GM21528 (cell line): Measurements from ENCODE around the gene EVX2.

Experiments
- ATAC-seq: cut with Tn5 transposase; IDR thresholded peaks from one replicate; pipeline ENCODE4 v1.9.1; 2021; ENCODE audit warnings: mild to moderate bottlenecking, moderate library complexity; ENCODE audit not compliant: unreplicated experiment, low FRiP score

EVX2 gene

DNA sequence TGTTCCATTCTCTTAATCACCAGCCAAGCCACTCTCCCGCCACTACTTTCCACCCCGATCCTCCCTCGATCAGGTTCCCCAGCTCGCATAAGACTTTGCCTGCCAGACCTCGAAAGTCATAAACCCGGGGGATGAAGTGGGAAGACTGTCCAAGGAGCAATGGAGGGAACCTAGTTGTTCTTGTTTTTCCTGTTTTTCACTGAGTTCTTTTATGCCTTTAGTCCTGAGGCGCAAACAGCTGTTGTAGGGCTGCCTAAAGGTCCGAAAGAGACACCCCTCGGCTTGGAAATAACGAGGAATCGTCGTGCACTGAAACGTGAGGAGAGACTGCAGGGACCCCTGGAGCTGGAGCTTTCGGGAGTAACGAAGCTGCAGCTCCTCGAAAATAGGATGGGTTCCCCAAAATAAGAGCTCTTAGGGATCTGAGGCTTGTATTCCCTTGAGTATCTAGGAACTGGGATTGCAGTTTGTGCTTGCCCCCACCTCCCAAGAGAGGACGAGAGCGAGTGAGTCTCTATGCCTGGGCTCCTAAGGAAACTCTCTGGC lies 14.1 kb upstream of the EVX2 start:
- ATAC-seq = no peak

GRCh38 chr2:176096986-176097819 lies 13.4 kb upstream of the EVX2 start:
- peak; percentile 83 for ATAC-seq

- no peak for ATAC-seq
These were observed 12.7 kb upstream of the EVX2 start for GRCh38 chr2:176096243-176096985.

GRCh38 chr2:176095421-176095820 lies 11.7 kb upstream of the EVX2 start:
- ATAC-seq = no peak

GRCh38 chr2:176094349-176094748 lies 10.6 kb upstream of the EVX2 start:
- ATAC-seq = no peak

- no peak for ATAC-seq
These were observed 10.1 kb upstream of the EVX2 start for GRCh38 chr2:176093898-176094249.

DNA sequence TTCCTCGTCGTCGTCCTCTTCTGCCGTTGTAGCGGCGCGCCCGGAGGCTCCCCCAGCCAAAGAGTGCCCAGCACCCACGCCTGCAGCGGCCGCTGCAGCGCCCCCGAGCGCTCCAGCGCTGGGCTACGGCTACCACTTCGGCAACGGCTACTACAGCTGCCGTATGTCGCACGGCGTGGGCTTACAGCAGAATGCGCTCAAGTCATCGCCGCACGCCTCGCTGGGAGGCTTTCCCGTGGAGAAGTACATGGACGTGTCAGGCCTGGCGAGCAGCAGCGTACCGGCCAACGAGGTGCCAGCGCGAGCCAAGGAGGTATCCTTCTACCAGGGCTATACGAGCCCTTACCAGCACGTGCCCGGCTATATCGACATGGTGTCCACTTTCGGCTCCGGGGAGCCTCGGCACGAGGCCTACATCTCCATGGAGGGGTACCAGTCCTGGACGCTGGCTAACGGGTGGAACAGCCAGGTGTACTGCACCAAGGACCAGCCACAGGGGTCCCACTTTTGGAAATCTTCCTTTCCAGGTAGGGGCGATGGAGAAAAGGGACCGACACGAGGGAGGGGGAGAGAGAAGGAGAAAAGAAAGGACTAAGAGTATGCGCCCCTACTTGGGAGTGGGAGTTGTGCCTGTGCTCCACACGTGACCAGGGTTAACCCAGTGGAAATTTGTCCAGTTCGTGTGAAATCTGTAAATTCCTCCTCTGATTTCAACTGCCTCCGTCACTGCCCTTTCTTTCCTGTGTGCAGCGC lies 9.6 kb upstream of the EVX2 start:
- ATAC-seq = no peak

DNA sequence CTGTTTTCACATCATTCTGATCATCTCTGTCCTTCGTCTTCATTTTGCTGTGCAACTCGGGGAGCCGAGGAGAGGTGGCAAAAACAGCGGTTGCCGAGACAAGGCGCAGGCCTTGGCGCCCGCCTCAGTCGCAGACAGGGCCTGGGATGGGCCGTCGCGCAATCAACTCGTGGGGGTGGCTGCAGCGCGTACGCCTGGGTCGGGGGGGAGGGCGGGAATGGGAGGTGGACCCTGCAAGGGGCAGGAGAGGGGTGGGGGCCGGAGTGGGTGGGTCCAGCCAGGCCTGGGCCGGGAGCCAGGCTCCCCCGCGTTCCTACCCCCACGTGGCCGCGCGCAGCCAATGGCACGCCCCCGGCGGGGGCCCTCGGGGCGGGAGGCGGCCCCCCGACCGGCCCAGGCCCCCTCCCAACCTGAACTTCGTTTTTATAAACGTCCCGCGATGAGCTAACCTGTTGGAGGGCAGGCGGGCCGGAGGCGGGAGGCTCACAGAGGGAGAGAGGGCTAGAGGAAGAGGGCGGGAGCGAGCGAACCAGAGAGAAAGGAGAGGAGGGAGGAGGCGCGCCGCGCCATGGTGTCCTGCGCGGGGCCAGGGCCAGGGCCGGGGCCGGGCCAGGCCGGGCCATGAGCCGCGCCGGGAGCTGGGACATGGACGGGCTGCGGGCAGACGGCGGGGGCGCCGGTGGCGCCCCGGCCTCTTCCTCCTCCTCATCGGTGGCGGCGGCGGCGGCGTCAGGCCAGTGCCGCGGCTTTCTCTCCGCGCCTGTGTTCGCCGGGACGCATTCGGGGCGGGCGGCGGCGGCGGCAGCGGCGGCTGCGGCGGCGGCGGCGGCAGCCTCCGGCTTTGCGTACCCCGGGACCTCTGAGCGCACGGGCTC lies 8.7 kb upstream of the EVX2 start, which contains the start of gene HOXD13:
Gene HOXD13, plus strand, starts transcription at position 452 of the 875 bp plus-strand sequence. Its CDS starts 170 bp downstream, at position 622.
- ATAC-seq = no peak

GRCh38 chr2:176091329-176092258 lies 7.8 kb upstream of the EVX2 start:
- no peak for ATAC-seq

DNA sequence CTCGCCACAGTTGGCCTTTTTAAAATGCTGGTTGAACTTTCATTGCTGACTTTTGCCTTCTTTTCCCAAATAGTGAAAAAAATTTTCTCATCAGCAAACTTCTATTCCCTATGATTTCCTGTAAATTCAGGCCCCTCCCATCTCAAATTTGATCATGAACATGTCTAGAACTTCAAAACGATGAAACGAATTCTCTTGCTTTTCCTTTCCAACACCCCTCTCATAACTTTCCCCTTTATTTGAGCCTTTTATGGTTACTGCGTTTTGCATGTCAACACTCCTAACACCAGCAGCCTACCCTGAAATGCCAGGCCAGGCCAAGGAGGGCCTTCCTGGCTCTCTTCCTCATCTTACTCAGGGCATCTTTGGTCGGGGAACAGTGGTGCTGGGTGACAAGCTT lies 7.1 kb upstream of the EVX2 start:
- no peak for ATAC-seq

DNA sequence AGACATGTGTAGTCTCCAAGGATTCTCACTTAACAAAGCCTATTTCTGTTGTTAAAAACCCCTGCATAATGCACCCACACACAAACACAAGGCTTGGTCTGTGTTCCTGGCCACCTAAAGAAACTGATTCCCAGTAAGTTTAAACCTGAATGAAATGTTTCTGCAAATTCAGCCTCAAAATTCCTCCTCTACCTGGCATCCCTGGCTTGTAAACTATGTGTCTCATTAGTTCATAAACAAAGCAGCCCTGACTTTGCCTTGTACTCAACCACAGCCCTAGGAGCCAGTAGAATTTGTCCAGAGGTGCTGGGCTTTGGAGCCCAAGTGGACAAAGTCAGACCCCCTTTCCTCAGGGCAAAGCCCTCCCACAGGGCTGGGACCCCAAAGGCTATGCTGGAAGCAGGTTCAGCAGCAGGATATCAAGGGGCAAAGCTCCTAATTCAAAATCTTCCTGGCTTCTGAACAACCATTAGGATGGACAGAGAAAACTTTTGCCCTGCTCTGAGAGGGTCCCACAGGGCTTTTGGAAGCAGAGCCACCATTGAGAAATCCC lies 6.2 kb upstream of the EVX2 start:
- ATAC-seq = no peak

DNA sequence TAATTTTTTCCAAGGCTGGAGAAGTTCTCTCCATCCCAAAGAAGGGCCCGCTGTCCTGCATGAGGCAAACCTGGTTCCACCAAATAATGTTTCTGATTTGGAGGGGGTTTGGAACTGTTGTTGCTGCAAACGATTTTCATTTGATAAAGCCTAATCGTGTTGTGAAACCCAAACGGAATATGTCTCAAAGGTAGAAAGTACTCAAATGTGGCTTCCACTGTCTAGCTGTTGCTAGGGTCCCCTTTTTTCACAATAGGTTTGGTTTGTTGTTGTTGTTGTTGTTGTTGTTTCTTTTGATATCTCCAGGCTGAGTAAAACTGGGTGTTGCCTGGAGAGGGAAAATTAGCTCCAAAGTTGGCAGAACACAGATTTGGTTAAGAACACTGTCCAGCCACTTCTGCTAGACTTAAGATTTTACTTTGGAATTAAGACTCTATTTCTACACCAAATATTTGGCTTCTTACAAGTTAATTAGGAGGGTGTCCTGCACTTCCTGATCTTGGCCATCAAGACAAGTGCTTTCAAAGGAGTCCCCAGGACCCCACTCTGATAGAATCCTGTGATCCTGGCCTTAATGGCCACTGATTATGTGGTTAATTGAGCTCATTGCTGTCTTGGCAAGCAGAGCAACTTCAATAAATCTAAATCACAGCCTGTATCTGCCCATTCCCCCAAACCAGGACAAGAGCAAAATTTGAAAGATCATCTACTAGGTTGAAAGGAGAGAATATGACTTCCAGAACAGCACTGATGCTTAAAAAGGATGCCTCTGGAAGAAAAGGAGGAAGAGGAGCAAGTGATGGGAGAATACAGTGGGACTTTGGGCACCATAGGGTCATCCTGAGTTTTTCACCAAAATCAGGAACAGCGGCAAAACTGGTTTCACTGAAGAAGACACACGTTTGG lies 5.4 kb upstream of the EVX2 start:
- no peak for ATAC-seq

GRCh38 chr2:176088048-176088936 lies 4.5 kb upstream of the EVX2 start:
- no peak for ATAC-seq

DNA sequence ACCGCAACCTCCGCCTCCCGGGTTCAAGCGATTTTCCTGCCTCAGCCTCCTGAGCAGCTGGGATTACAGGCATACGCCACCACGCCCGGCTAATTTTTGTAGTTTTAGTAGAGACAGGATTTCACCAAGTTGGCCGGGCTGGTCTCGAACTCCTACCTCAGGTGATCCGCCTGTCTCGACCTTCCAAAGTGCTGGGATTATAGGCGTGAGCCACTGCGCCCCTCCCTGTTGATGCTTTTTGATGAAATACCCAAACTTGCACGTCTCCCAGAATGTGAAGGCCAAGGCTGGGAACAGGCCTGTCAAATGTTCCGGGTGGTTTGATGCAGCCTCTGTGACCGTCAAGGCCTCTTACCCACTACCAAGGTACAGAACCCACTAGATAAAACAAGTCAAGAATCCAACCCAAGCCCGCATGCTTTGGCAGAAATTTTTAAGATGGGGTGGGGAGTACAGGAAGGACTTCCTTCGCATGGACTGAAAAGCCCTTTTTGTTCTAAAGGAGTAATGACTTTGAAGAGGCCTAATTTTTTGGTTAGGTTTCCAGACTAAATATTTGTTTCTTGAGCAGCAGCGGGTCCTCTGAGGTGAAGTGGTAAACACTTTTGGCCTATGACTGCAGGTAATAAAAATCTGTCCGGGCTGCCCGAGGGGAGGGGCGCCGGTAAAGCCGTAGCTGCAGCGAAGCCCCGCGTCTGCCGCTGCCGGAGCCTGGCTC lies 3.7 kb upstream of the EVX2 start:
- ATAC-seq = no peak

GRCh38 chr2:176085861-176086771 lies 2.4 kb upstream of the EVX2 start:
- ATAC-seq = no peak
